Measurements from ENCODE around the gene IL1B. TPM values are rescaled to one million over a fixed set of nuclear protein-coding genes. Genes with fewer than 3 reads are reported as not detected.

The IL1B gene
- total and polyA plus RNA-seq, 5 donors: 0.14 to 2.1 (median 1.2) TPM; not detected in 1

- H3K4me1 ChIP-seq (ENCODE audit: control insufficient read depth, insufficient read depth, low read length): peaks cover 3% of the 10 kb centered on the region
- no peaks in the 10 kb centered on the region for H3K27me3 ChIP-seq (ENCODE audit: control insufficient read depth, insufficient read depth)
- no peak overlapping the region for H3K27ac ChIP-seq (ENCODE audit: low read length)
- no peak for ATAC-seq
- WGBS: 76% methylated on average over 8 of the region's 8 CpGs
- intact Hi-C loops (cut with DNase I): no loop called here
- DNase-seq: no peak
- no peak overlapping the region for H3K4me3 ChIP-seq (ENCODE audit: low read length)
- peaks cover 2% of the 10 kb centered on the region for H3K9me3 ChIP-seq (ENCODE audit: control insufficient read depth, low read length)
Observed at GRCh38 chr2:112798979-112799975, 37.3 kb downstream of the IL1B start.

DNA sequence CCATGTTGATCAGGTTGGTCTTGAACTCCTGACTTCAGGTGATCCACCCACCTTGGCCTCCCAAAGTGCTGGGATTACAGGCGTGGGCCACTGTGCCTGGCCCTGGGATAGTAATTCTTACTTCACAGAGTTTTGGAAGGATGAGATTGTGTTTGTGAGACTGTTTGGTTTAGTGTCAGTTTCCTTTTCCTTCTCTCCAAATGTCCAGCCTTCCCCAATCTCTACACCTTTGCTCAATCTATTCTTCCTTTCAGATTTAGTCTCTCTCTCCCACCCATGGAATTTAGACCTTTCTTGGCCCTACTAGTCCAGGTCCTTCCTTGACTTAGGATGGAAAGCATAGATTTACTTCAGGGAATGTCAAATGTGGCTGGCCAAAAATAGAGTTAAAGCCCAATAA lies 40.1 kb downstream of the IL1B start:
- Histone ChIP-seq H3K27ac (ENCODE audit: low read length) (no peak overlapping the region), H3K4me1 (ENCODE audit: control insufficient read depth, insufficient read depth, low read length) (peaks cover 5% of the 10 kb centered on the region), H3K4me3 (ENCODE audit: low read length) (no peak overlapping the region), H3K27me3 (ENCODE audit: control insufficient read depth, insufficient read depth) (no peaks in the 10 kb centered on the region), H3K9me3 (ENCODE audit: control insufficient read depth, low read length) (peaks cover 2% of the 10 kb centered on the region)
- WGBS: 0% methylated on average over 1 of the region's 1 CpG
- DNase-seq: no peak
- intact Hi-C loops (cut with DNase I): no loop called here
- no peak for ATAC-seq

DNA sequence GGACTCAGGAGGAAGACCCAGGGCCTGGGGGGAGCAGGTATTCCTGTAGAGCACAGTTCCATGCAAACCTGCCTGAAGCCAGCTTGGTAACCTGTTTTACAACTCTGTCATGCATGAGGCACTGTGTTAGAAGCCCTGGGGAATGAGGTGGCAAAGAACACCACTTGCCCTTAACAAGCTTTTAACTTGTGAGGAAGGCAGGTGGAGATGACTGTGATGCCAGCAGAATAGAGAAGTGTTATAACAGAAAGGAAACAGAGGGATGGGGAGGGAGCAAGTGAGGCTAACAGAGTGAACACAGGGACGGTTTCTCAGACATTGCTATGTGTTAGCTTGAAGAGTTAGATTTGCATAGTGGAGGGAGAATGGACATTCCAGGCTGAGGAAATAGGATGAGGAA lies 40.8 kb downstream of the IL1B start:
- no peak overlapping the region for H3K4me3 ChIP-seq (ENCODE audit: low read length)
- intact Hi-C loops (cut with DNase I): no loop called here
- ATAC-seq: no peak
- H3K27me3 ChIP-seq (ENCODE audit: control insufficient read depth, insufficient read depth): no peaks in the 10 kb centered on the region
- DNase-seq: no peak
- 87% methylated on average over 1 of the region's 1 CpG for WGBS
- H3K27ac ChIP-seq (ENCODE audit: low read length): no peak overlapping the region
- peaks cover 2% of the 10 kb centered on the region for H3K9me3 ChIP-seq (ENCODE audit: control insufficient read depth, low read length)
- peaks cover 5% of the 10 kb centered on the region for H3K4me1 ChIP-seq (ENCODE audit: control insufficient read depth, insufficient read depth, low read length)

GRCh38 chr2:112794841-112795240 lies 41.7 kb downstream of the IL1B start:
- Histone ChIP-seq H3K4me3 (ENCODE audit: low read length) (no peak overlapping the region), H3K27ac (ENCODE audit: low read length) (no peak overlapping the region), H3K4me1 (ENCODE audit: control insufficient read depth, insufficient read depth, low read length) (peaks cover 5% of the 10 kb centered on the region), H3K27me3 (ENCODE audit: control insufficient read depth, insufficient read depth) (no peaks in the 10 kb centered on the region), H3K9me3 (ENCODE audit: control insufficient read depth, low read length) (no peaks in the 10 kb centered on the region)
- DNase-seq (no peak), ATAC-seq (peak in 1 of 2 donors; percentile 54)
- WGBS: 32% methylated on average over 3 of the region's 3 CpGs
- intact Hi-C loops (cut with DNase I): no loop called here

DNA sequence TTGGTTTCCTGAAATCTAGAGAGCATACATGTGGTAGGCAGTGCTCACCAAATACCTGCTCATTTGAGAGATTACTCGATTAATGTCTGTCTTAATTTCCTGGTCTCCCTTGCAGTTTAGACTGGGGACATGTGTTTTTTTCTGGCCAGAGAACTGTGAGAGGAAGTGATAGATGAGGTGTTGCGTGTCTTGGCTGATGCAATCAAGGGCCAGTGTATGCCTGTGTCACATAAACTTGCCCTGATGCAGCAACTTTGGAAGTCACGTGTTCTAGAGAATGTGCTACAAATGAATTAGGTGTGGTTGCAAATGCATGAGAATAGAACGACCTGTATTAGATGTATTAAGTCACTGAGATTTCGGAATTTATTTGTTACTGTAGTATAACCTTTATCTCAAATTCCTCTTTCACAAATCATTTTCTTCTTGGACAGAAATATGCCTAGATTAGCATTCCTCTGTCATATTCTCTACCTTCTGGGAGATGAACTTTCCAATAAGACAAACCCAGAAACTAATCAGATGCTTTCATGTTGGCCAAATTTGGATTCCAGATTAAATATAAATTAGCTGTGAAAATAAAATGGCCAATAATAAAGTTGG lies 42.3 kb downstream of the IL1B start:
- H3K27ac ChIP-seq (ENCODE audit: low read length): no peak overlapping the region
- intact Hi-C loops (cut with DNase I): no loop called here
- 40% methylated on average over 5 of the region's 5 CpGs for WGBS
- no peaks in the 10 kb centered on the region for H3K9me3 ChIP-seq (ENCODE audit: control insufficient read depth, low read length)
- no peak overlapping the region for H3K4me3 ChIP-seq (ENCODE audit: low read length)
- H3K4me1 ChIP-seq (ENCODE audit: control insufficient read depth, insufficient read depth, low read length): peaks cover 5% of the 10 kb centered on the region
- H3K27me3 ChIP-seq (ENCODE audit: control insufficient read depth, insufficient read depth): no peaks in the 10 kb centered on the region
- DNase-seq (peak; percentile 41 to 57 (median 49)), ATAC-seq (peak; percentile 76 to 81)

DNA sequence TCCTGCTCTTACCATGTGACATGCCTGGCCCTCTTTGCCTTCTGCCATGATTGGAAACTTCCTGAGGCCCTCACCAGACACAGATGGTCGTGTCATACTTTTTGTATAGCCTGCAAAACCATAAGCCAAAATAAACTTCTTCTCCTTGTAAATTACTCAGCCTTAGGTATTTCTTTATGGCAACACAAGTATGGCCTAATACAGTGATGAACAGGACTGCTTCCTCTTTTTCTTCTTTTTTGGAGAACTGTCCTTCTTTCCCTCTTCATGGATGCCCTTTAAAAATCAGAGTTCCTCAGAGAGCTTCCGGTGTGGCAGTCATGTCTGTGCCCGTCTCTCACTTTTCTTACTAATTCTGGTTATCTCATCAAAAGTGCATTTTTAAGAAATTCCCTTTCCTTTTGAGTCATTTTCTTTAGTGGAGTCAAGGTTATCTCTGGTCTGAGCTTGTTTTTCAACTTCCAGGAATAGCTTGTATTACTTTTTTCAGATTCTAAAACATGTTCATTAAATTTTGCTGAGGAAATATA lies 43.1 kb downstream of the IL1B start:
- Histone ChIP-seq H3K4me3 (ENCODE audit: low read length) (no peak overlapping the region), H3K9me3 (ENCODE audit: control insufficient read depth, low read length) (no peaks in the 10 kb centered on the region), H3K27me3 (ENCODE audit: control insufficient read depth, insufficient read depth) (no peaks in the 10 kb centered on the region), H3K4me1 (ENCODE audit: control insufficient read depth, insufficient read depth, low read length) (peaks cover 5% of the 10 kb centered on the region), H3K27ac (ENCODE audit: low read length) (no peak overlapping the region)
- DNase-seq: no peak
- ATAC-seq: peak; percentile 31 to 53
- 43% methylated on average over 3 of the region's 3 CpGs for WGBS
- intact Hi-C loops (cut with DNase I): no loop called here

DNA sequence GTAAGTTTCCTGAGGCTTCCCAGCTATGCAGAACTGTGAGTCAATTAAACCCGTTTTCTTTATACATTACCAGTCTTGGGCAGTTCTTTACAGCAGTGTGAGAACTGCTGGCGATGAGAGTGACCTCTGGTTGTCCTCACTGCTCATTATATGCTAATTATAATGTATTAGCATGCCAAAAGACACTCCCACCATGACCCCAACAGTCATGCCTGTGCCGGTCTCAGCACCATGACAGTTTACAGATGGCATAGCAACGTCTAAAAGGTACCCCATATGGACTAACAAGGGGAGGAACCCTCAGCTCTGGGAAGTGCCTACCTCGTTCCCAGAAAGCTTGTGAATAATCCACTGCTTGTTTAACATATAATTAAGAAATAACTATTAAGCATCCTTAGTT lies 44.2 kb downstream of the IL1B start:
- no peak overlapping the region for H3K27ac ChIP-seq (ENCODE audit: low read length)
- intact Hi-C loops (cut with DNase I): no loop called here
- H3K4me1 ChIP-seq (ENCODE audit: control insufficient read depth, insufficient read depth, low read length): peaks cover 5% of the 10 kb centered on the region
- ATAC-seq: no peak
- no peaks in the 10 kb centered on the region for H3K9me3 ChIP-seq (ENCODE audit: control insufficient read depth, low read length)
- 87% methylated on average over 5 of the region's 5 CpGs for WGBS
- DNase-seq: no peak
- H3K27me3 ChIP-seq (ENCODE audit: control insufficient read depth, insufficient read depth): no peaks in the 10 kb centered on the region
- no peak overlapping the region for H3K4me3 ChIP-seq (ENCODE audit: low read length)

GRCh38 chr2:112791693-112792230 lies 44.8 kb downstream of the IL1B start:
- no peak for DNase-seq
- Histone ChIP-seq H3K27me3 (ENCODE audit: control insufficient read depth, insufficient read depth) (no peaks in the 10 kb centered on the region), H3K9me3 (ENCODE audit: control insufficient read depth, low read length) (no peaks in the 10 kb centered on the region), H3K4me3 (ENCODE audit: low read length) (no peak overlapping the region), H3K27ac (ENCODE audit: low read length) (no peak overlapping the region), H3K4me1 (ENCODE audit: control insufficient read depth, insufficient read depth, low read length) (peaks cover 5% of the 10 kb centered on the region)
- ATAC-seq: no peak
- WGBS: 91% methylated on average over 3 of the region's 3 CpGs
- intact Hi-C loops (cut with DNase I): no loop called here

GRCh38 chr2:112791019-112791418 lies 45.6 kb downstream of the IL1B start:
- H3K4me1 ChIP-seq (ENCODE audit: control insufficient read depth, insufficient read depth, low read length): peaks cover 5% of the 10 kb centered on the region
- no peak overlapping the region for H3K4me3 ChIP-seq (ENCODE audit: low read length)
- no peaks in the 10 kb centered on the region for H3K27me3 ChIP-seq (ENCODE audit: control insufficient read depth, insufficient read depth)
- 93% methylated on average over 3 of the region's 3 CpGs for WGBS
- intact Hi-C loops (cut with DNase I): no loop called here
- H3K9me3 ChIP-seq (ENCODE audit: control insufficient read depth, low read length): no peaks in the 10 kb centered on the region
- DNase-seq (no peak), ATAC-seq (no peak)
- H3K27ac ChIP-seq (ENCODE audit: low read length): no peak overlapping the region

DNA sequence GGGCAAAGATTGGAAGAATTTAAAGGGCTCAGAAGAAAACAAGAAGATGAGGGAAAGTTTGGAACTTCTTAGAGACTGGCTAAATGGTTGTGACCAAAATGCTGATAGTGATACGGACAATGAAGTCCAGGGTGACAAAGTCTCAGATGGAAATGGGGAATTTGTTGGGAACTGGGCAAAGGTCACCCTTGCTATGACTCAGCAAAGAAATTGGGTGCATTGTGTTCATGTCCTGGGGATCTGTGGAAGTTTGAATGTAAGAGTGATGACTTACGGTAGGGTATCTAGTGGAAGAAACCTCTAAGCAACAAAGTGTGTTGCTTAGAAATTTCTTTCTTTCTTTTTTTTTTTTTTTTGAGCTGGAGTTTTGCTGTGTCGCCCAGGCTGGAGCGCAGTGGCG lies 46.3 kb downstream of the IL1B start:
- Histone ChIP-seq H3K4me3 (ENCODE audit: low read length) (no peak overlapping the region), H3K27ac (ENCODE audit: low read length) (no peak overlapping the region), H3K9me3 (ENCODE audit: control insufficient read depth, low read length) (no peaks in the 10 kb centered on the region), H3K27me3 (ENCODE audit: control insufficient read depth, insufficient read depth) (no peaks in the 10 kb centered on the region), H3K4me1 (ENCODE audit: control insufficient read depth, insufficient read depth, low read length) (peaks cover 5% of the 10 kb centered on the region)
- ATAC-seq: no peak
- 96% methylated on average over 5 of the region's 5 CpGs for WGBS
- DNase-seq: no peak
- intact Hi-C loops (cut with DNase I): no loop called here

GRCh38 chr2:112789186-112789585 lies 47.4 kb downstream of the IL1B start:
- H3K4me3 ChIP-seq (ENCODE audit: low read length): no peak overlapping the region
- DNase-seq: no peak
- no peak overlapping the region for H3K27ac ChIP-seq (ENCODE audit: low read length)
- no peaks in the 10 kb centered on the region for H3K9me3 ChIP-seq (ENCODE audit: control insufficient read depth, low read length)
- no peak for ATAC-seq
- no peaks in the 10 kb centered on the region for H3K27me3 ChIP-seq (ENCODE audit: control insufficient read depth, insufficient read depth)
- intact Hi-C loops (cut with DNase I): no loop called here
- 90% methylated on average over 1 of the region's 1 CpG for WGBS
- peaks cover 1% of the 10 kb centered on the region for H3K4me1 ChIP-seq (ENCODE audit: control insufficient read depth, insufficient read depth, low read length)

All from right cardiac atrium (tissue), 5 donors.